Measurements from ENCODE around the gene MECP2.

- peak in 1 of 6 experiments; percentile 13 for TF ChIP-seq CTCF (IDR thresholded peaks at IDR 0.05)
- no peak for TF ChIP-seq POLR2A (IDR thresholded peaks at IDR 0.05)
These were observed 51.3 kb downstream of the MECP2 start for GRCh38 chrX:154046031-154046781.

All from thyroid gland (tissue), 4 donors.